Raji (cell line): ENCODE results near the gene ROPN1.
"Not testable (repeated sequence)": the region's sequence is repeated elsewhere in the genome, so short reads cannot be mapped to it uniquely, and the experiment has no call there.

Experiments
- POLR2A ChIP-seq: IDR thresholded peaks from 2 replicates; pipeline ENCODE4 v1.6.1; 2011; ENCODE audit warnings: low read depth, low read length, control low read depth; ENCODE audit not compliant: insufficient read depth

The ROPN1 gene

DNA sequence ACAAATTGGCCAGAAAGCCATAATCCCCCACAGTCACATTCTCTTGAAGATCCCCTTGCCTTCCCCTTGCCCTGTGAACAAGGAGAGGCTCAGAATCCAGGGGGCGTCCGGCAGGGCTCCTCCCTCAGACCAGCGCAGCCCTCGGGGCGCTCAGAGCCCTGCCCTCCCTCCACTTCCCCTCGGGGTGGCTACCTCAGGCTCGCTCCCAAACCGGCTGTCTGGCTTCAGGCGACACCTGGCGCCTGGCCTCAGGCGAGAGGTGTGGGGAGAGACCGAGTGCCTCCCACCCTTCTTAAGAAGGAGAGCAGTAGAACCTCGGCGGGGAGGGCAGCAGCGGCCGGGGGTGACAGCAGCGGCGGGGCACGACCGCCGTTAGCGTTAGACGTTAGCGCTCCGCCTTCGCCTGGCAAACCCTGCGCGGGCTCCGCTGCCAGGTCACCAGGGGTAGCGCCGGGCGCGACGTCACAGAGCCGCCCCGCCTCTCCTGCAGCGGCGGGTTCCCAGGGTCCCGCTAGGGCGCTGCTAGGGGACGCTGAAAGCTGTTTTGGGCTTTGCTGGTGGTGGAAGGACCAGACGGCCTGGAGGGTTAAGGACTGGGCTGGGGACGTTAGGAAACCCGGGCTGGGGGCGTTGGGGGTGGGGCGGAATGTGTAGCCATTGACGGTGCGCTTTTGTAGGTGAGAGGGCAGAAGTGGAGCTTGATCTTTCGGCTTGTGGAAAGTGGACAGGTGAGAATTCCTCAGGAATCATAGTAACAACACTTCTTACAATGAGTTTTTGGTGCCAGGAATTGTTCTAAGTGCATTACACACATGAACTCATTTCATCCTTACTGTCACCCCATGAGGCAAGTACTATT is at the start of gene ROPN1:
Gene ROPN1 (minus strand): TSS at position 395 of the 859 bp plus-strand sequence. CDS start 11,643 bp downstream, outside the sequence.
- not testable (repeated sequence) for TF ChIP-seq POLR2A

DNA sequence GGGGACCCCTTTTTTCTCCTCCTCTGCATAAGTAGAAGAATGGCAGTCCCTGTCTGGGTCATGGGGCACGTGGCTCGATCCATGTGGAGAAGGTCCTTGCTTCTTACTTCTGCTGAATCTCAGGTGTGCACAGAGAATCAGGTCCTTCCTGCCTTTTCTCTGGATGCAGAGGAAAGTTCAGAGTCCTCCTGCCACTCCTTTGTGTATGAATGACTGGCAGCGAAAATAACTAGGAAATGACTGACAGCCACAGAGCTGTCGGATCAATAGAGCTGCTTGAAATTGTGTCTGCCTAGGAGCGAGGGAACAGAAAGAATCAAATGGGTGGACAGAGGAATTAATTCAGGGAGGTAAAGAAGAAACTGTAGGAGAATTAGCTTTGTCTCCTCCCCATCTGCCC is 49.6 kb upstream of the ROPN1 start:
- TF ChIP-seq POLR2A, result no peak

DNA sequence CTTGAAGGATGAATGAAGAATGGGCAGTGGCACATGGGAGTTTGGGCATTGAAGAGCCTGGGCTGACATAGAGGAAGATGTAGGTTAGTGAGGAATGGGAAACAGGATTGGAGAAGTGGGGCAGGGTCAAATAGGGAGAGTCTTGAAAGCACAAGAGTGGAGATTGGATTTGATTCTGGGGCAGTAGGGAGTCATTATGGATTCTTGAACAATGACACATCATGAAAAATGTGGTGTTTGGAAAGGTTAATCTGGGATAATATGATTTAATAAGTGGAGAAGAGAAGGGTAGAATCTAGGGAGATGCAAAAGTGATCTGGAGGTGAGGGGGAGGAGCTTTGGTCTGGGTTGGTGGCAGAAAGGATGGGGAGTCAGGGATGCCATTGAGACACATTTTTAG is 45.4 kb upstream of the ROPN1 start:
- no peak for TF ChIP-seq POLR2A

- no peak for TF ChIP-seq POLR2A
Observed at GRCh38 chr3:124035463-124036121, 43.7 kb upstream of the ROPN1 start.

GRCh38 chr3:124034844-124035152 is 42.9 kb upstream of the ROPN1 start:
- no peak for TF ChIP-seq POLR2A

- no peak for TF ChIP-seq POLR2A
Observed at GRCh38 chr3:124034016-124034843, 42.3 kb upstream of the ROPN1 start.

DNA sequence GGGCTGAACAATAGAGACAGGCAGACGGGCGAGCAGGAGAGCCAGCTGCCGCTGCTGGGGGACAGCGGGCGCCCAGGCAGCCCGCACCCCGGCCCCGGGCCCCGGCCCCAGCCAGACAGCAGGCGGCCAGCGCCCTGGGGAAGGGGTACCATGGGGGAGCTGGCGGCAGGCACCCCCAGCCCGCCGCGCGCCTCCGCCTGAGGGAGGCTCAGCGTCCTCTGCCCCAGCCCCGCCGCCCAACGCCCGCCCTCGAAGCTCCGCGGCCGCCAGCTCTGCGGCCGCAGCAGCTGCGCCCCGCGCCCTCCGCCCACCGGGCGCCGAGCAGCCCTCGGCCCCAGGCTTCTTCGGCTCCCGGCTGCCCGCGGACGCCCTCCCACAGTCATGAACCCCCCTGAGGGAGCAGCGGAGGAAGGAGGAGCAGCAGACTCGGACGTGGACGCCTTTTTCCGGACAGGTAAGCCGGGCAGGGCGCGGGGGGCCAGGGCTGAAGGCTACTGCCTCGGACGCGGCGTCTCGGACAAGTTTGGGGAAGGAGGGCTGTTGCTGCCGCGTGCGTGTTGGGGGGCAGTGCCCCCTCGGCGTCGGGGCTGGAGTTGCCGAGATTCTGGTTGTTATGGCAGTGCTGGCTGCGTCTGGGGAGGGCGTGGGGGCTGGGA is 41.6 kb upstream of the ROPN1 start, which contains the start of gene KALRN:
Gene KALRN (plus strand): TSS at position 10 of the 656 bp plus-strand sequence.
- no peak for TF ChIP-seq POLR2A

DNA sequence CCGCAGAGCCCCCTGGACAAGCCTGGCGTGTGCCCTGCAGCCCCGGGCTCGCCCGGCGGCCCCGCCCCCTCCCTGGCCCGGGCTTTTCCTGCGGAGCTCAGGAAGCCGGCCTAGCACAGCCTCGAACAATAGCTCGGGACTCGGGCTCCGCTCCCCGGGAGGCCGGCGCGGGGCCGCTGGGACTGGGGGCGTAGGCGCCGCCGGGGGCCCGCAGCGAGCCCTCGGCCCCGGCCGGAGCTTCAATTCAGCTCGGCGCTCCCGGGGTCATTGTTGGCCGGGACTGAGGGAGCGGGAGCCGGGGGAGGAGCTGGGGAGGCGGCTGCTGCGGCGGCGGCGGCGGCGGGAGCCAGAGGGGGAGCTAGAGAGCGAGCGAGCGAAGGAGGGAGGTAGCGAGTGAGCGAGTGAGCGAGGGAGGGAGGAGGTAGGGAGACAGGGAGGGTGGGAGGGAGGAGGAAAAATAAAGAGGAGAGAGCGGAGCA is 41.0 kb upstream of the ROPN1 start:
- no peak for TF ChIP-seq POLR2A

- TF ChIP-seq POLR2A, result no peak
Observed at GRCh38 chr3:124032311-124032880, 40.5 kb upstream of the ROPN1 start.

DNA sequence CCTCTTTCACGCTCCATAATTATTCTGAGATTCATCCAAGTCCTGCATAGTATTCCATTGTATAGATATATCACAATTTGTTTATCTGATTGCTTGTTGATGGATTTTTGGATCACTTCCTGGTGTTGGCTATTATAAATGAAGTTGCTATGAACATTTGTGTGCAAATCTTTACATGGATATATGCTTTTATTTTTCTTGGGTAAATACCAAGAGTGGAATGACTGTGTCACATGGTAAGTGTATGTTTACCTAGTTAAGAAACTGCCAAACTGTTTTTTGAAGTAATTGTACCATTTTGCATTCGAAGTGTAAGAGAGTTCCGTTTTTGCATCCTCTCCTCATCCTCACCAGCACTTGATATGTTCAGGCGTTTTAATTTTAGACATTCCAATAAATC is 34.6 kb upstream of the ROPN1 start:
- TF ChIP-seq POLR2A, result no peak

- no peak for TF ChIP-seq POLR2A
Observed at GRCh38 chr3:124019291-124019690, 27.4 kb upstream of the ROPN1 start.

GRCh38 chr3:124014366-124014942 is 22.5 kb upstream of the ROPN1 start:
- no peak for TF ChIP-seq POLR2A

GRCh38 chr3:124007186-124007585 is 15.3 kb upstream of the ROPN1 start:
- TF ChIP-seq POLR2A, result no peak

GRCh38 chr3:123997543-123997942 is 5.6 kb upstream of the ROPN1 start:
- TF ChIP-seq POLR2A, result no peak
